Spinal cord (tissue), 10 donors: Measurements from ENCODE around the gene MFSD8. TPM values are rescaled to one million over a fixed set of nuclear protein-coding genes. Genes with fewer than 3 reads are reported as not detected.
"Not testable (repeated sequence)": the region's sequence is repeated elsewhere in the genome, so short reads cannot be mapped to it uniquely, and the experiment has no call there.

Experiments used
- DNase-seq, 6 donors: peaks; one replicate each; pipeline versions ENCODE4 v3.0.0 to v3.0.0-alpha.2; 2013 to 2015; ENCODE audit warnings: low spot score in 6 of 6, low read depth in 4 of 6
- H3K27ac ChIP-seq: one replicate; pipeline ENCODE4 v1.5.1; 2013; ENCODE audit warnings: low read depth, low read length, control low read depth
- H3K27me3 ChIP-seq: one replicate; pipeline ENCODE4 v1.6.1; 2013; ENCODE audit warnings: low read length; ENCODE audit not compliant: control insufficient read depth, insufficient read depth
- H3K36me3 ChIP-seq: one replicate; pipeline ENCODE4 v1.6.1; 2013; ENCODE audit warnings: low read length; ENCODE audit not compliant: control insufficient read depth, insufficient read depth
- H3K4me1 ChIP-seq: one replicate; pipeline ENCODE4 v1.6.1; 2013; ENCODE audit warnings: low read length; ENCODE audit not compliant: control insufficient read depth, insufficient read depth
- H3K4me3 ChIP-seq: one replicate; pipeline ENCODE4 v1.5.1; 2013; ENCODE audit warnings: low read depth, low read length, control low read depth
- H3K9me3 ChIP-seq: one replicate; pipeline ENCODE4 v1.6.1; 2013; ENCODE audit warnings: low read length; ENCODE audit not compliant: control insufficient read depth, insufficient read depth
- WGBS: methylation state at CpG from one replicate; pipeline ENCODE4 v1.1.5; 2013; ENCODE audit warnings: missing lambda C conversion rate; ENCODE audit not compliant: insufficient coverage; 5-methylcytosine and 5-hydroxymethylcytosine counted together
- polyA plus RNA-seq, 2 donors: library from polyadenylated mRNA; unstranded; fragments of 120-200 nt; gene quantifications; one replicate each; pipeline ENCODE4 v1.2.1, GENCODE V29; 2013; ENCODE audit not compliant: insufficient read length in 2 of 2
- total RNA-seq, 2 donors: library from RNA; depleted of rRNA in 1 of 2; stranded (reverse); fragments of 120-200 nt in 1 of 2; fragments of >200 nt in 1 of 2; gene quantifications; one replicate each; pipeline versions ENCODE4 v1.2.3 to v1.2.4, GENCODE V29; 2013 to 2014
- donor health status: healthy.

Gene MFSD8
- total and polyA plus RNA-seq, 4 donors = 22.0 to 45.8 (median 25.0) TPM

DNA sequence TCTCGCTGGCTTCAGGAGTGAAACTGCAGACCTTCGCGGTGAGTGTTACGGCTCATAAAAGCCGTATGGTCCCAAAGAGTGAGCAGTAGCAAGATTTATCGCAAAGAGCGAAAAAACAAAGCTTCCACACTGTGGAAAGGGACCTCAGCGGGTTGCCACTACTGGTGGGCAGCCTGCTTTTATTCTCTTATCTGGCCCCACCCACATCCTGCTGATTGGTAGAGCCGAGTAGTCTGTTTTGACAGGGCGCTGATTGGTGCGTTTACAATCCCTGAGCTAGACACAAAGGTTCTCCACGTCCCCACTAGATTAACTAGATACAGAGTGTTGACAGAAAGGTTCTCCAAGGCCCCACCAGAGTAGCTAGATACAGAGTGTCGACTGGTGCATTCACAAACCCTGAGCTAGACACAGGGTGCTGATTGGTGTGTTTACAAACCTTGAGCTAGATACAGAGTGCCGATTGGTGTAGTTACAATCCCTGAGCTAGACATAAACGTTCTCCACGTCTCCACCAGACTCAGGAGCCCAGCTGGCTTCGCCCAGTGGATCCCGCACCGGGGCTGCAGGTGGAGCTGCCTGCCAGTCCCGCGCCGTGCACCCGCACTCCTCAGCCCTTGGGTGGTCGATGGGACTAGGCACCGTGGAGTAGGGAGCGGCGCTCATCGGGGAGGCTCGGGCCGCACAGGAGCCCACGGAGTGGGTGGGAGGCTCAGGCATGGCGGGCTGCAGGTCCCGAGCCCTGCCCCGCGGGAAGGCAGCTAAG lies 1.2 kb downstream of the MFSD8 start:
- not testable (repeated sequence) for H3K36me3 ChIP-seq, H3K4me1 ChIP-seq, H3K9me3 ChIP-seq, H3K4me3 ChIP-seq, DNase-seq, H3K27ac ChIP-seq, H3K27me3 ChIP-seq
- WGBS = 45% methylated on average over 22 of the region's 35 CpGs

DNA sequence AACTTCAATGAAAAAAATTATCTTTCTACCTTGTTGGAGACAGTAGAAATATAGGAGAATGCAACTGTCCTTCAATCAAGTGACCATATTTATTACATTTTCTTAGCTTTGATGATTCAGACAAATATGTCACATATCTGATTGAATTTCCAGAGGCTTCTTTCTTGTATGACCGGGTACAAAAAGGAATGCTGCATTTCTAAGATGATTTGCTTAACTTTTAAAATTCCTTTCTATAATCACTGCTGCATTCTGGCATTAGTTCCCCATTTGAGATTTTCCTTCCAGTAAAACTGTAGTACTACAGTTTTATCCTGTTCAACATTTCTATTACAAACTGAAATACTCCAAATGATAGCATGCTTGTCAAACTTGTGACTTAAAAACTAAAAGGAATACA lies 5.2 kb downstream of the MFSD8 start:
- no peaks in the 10 kb centered on the region for H3K9me3 ChIP-seq
- no CpG with 5 or more reads among the region's 1 CpG for WGBS

DNA sequence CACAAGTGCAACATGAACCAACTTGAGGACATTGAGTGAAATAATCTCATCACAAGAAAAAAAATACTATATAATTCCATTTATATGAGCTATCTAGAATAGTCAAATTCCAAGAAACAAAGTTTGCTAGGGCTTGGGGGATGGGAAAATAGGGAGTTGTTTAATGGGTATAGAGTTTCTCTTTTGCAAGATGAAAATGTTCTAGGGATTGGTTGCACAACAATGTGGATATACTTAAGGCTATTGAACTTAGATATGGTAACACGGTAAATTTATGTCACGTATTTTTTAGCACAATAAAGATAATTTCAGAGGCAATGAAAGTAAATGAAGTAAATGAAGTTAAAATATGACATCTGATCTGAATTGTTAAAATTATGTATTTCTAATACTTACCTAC lies 7.9 kb downstream of the MFSD8 start:
- Histone ChIP-seq H3K9me3 (no peaks in the 10 kb centered on the region), H3K4me3 (no peak overlapping the region), H3K36me3 (peaks cover 9% of the 10 kb centered on the region), H3K27ac (no peak overlapping the region), H3K4me1 (no peaks in the 10 kb centered on the region), H3K27me3 (no peaks in the 10 kb centered on the region)
- DNase-seq = no peak
- whole genome bisulfite sequencing = no CpG with 5 or more reads among the region's 2 CpGs

More for the DNA sequence above, 5.2 kb downstream of the MFSD8 start:
- Histone ChIP-seq H3K4me1 (no peaks in the 10 kb centered on the region), H3K27me3 (no peaks in the 10 kb centered on the region), H3K4me3 (no peak overlapping the region), H3K36me3 (peaks cover 6% of the 10 kb centered on the region), H3K27ac (no peak overlapping the region)
- no peak for DNase-seq

DNA sequence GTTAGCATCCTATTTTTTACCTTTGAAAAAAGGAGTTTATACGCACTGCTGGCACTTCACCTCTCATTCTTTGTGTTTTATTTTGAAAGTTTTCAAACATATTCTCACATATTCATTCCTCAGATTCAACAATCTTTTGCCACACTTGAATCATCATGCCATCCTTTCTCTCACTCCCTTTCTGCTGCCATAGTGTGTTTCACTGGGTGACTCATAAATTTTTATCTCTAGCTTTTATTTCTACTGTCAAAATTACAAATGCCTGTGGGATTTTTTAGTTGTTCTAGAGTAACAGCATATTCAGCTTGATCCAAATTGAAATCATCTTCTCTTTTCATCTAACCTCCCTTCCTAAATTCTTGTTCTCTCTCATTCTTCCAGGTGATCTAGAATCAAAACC lies 28.0 kb downstream of the MFSD8 start:
- Histone ChIP-seq H3K4me3 (no peak overlapping the region), H3K27ac (no peak overlapping the region), H3K9me3 (no peaks in the 10 kb centered on the region), H3K36me3 (peaks cover 5% of the 10 kb centered on the region), H3K27me3 (no peaks in the 10 kb centered on the region), H3K4me1 (no peaks in the 10 kb centered on the region)
- no peak for DNase-seq
- no CpG with 5 or more reads among the region's 1 CpG for WGBS

DNA sequence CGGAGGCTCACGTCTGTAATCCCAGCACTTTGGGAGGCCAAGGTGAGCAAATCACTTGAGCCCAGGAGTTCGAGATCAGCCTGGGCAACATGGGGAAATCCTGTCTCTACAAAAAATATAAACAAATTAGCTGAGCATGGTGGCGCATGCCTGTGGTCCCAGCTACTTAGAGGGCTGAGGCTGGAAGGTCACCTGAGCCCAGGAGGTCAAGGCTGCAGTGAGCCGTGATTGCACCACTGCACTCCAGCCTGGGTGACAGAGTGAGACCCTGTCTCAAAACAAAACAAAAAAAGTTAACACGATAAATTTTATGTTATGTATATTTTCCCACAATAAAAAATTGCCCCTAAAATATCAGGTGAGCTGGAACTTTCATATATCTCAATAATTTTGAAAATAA lies 33.1 kb downstream of the MFSD8 start:
- not testable (repeated sequence) for H3K27me3 ChIP-seq, DNase-seq, H3K9me3 ChIP-seq, H3K4me1 ChIP-seq, H3K4me3 ChIP-seq, H3K27ac ChIP-seq, H3K36me3 ChIP-seq
- 97% methylated on average over 5 of the region's 6 CpGs for WGBS

DNA sequence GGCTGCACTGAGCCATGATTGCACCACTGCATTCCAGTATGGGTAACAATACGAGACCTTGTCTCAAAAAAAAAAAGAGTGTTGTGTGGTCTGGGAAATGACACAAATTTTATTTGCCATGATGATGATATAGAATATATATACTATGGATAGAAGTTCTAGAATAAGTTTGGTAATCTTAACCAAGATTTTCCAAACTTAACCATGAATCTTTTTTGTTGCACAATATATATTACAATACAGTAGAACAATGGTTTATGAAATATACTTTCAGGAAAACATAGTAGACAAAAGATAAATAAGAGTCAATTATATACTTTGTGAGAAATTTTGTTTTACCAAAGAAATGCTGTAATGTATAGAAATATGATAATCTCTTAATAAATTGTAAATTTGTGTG lies 34.8 kb downstream of the MFSD8 start:
- no CpG with 5 or more reads among the region's 1 CpG for WGBS
- Histone ChIP-seq H3K36me3 (peaks cover 8% of the 10 kb centered on the region), H3K27me3 (no peaks in the 10 kb centered on the region), H3K9me3 (no peaks in the 10 kb centered on the region), H3K4me3 (no peak overlapping the region), H3K27ac (no peak overlapping the region), H3K4me1 (no peaks in the 10 kb centered on the region)
- DNase-seq = no peak

DNA sequence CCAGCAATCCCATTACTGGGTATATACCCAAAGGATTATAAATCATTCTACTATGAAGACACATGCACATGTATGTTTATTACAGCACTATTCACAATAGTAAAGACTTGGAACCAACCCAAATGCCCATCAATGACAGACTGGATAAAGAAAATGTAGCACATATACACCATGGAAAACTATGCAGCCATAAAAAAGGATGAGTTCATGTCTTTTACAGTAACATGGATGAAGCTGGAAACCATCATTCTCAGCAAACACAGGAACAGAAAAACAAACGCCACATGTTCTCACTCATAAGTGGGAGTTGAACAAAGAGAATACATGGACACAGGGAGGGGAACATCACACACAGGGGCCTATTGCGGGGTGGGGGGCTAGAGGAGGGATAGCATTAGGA lies 39.3 kb downstream of the MFSD8 start:
- not testable (repeated sequence) for H3K27me3 ChIP-seq, DNase-seq, H3K4me1 ChIP-seq, H3K36me3 ChIP-seq, H3K9me3 ChIP-seq, H3K27ac ChIP-seq, H3K4me3 ChIP-seq
- whole genome bisulfite sequencing = no CpG with 5 or more reads among the region's 2 CpGs

DNA sequence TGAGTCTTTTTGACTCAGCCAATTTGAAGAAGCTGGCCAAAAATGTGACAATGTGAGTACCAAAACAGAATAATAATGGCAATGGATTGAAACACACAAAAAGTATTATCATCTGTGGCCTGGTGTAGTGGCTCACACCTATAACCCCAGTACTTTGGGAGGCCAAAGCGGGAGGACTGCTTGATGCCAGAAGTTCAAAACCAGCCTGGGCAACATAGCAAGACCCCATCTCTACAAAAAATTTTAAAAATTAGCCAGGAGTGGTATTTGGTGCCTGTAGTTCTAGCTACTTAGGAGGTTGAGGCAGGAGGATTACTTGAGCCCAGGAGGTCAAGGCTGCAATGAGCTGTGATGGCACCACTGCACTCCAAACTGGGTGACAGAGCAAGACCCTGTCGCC lies 42.7 kb downstream of the MFSD8 start:
- WGBS = no CpG with 5 or more reads among the region's 2 CpGs
- Histone ChIP-seq H3K4me3 (no peak overlapping the region), H3K27me3 (no peaks in the 10 kb centered on the region), H3K36me3 (peaks cover 4% of the 10 kb centered on the region), H3K9me3 (no peaks in the 10 kb centered on the region), H3K4me1 (no peaks in the 10 kb centered on the region), H3K27ac (no peak overlapping the region)
- no peak for DNase-seq

DNA sequence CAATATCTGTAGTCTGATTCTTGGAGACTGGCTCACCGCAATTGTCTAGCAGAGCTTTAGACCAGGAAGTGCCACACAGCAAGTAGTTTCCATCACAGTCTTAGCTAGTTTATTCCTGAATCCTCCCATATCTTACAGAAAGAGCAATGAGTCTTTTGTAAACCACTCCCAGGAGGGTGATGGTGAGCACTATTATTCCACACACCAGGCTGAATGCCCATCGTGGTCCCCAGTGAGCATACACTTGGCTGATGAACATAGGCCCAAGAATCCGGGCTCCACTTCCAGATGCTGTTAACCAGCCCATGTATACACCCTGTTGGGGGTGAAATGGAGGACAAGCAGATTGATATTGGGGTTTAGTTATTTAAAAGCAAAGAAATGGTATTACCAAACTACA lies 44.5 kb downstream of the MFSD8 start:
- H3K4me3 ChIP-seq = no peak overlapping the region
- DNase-seq = peak in 2 of 6 donors; percentile 1 to 68
- no peak overlapping the region for H3K27ac ChIP-seq
- WGBS = no CpG with 5 or more reads among the region's 3 CpGs
- H3K27me3 ChIP-seq = no peaks in the 10 kb centered on the region
- peaks cover 5% of the 10 kb centered on the region for H3K36me3 ChIP-seq
- no peaks in the 10 kb centered on the region for H3K4me1 ChIP-seq
- H3K9me3 ChIP-seq = no peaks in the 10 kb centered on the region

DNA sequence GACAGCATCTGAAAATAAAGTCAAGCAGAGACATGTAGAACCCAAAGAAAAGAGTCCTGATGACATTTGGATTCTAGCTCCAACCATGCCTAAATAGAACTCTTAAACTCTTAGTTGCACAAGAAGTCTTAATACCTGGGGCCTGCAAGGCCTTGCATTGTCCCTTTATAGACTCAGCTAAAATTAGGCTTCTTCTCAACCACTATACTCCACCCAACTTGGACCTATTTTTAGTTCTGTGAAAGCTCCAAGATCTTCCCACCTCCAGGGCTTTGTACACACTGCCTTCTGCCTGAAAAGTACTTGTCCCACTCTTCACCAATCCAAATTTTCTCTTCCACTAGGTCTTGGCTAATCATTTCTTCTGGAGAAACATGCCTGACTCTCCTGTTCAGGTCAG lies 47.8 kb downstream of the MFSD8 start:
- no peak for DNase-seq
- H3K4me1 ChIP-seq = no peaks in the 10 kb centered on the region
- no peaks in the 10 kb centered on the region for H3K9me3 ChIP-seq
- no peak overlapping the region for H3K4me3 ChIP-seq
- H3K36me3 ChIP-seq = peaks cover 2% of the 10 kb centered on the region
- no peaks in the 10 kb centered on the region for H3K27me3 ChIP-seq
- H3K27ac ChIP-seq = no peak overlapping the region
